ENCODE results near the gene CYS1. TPM values are rescaled to one million over a fixed set of nuclear protein-coding genes. Genes with fewer than 3 reads are reported as not detected.
A peak's percentile ranks its signal among the peaks of the same experiment; 100 is the strongest.

CYS1 gene
- total and polyA plus RNA-seq, 2 donors (not counting 3 experiments of a cell fraction or from before 2014, with no cell fraction given), result not detected

DNA sequence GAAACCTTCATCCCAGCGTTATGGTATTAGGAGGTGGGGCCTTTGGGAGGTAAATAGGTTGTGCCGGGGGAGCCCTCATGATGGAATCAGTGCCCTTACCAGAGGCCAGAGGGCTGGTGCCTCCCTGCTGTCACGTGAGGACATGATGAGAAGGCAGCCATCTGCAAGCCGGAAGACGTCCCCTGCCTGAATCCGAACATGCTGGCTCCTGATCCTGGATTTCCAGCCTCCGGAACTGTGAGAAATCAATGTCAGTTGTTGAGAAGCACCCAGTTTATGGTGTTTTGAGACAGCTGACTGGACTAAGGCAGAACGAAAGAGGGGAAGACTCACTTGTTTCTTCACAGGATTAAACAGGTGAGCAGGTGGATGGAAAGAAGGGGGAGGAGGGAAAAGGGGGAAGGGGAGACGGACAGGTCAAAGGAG, 49.9 kb downstream of the CYS1 start:
- Histone ChIP-seq H3K36me3 (ENCODE audit: control insufficient read depth in 2 of 2, extremely low read depth in 1 of 2, insufficient read depth in 2 of 2, low read length in 2 of 2) (no peaks in the 10 kb centered on the region), H3K27ac (ENCODE audit: insufficient read depth, low read depth, low read length) (no peak overlapping the region), H3K79me2 (ENCODE audit: control insufficient read depth, insufficient read depth, low read length) (no peaks in the 10 kb centered on the region), H3K9ac (replicated peaks; ENCODE audit: extremely low read depth, insufficient read depth, low read length) (no peak overlapping the region), H3K4me3 (replicated peaks in 1 of 3; ENCODE audit: insufficient read depth in 1 of 3, low read depth in 1 of 3, low read length in 3 of 3) (no peak overlapping the region), H4K20me1 (replicated peaks; ENCODE audit: control insufficient read depth, extremely low read depth, insufficient read depth, low read length) (no peaks in the 10 kb centered on the region), H3K9me3 (replicated peaks; ENCODE audit: control insufficient read depth, insufficient read depth, low read length) (no peaks in the 10 kb centered on the region), H3K27me3 (ENCODE audit: control insufficient read depth in 2 of 2, insufficient read depth in 2 of 2, low read length in 2 of 2) (no peaks in the 10 kb centered on the region), H2AFZ (ENCODE audit: low read depth, low read length) (peak overlapping the region; percentile 46), H3K9me1 (replicated peaks; ENCODE audit: control insufficient read depth, extremely low read depth, insufficient read depth, low read length) (no peaks in the 10 kb centered on the region), H3K4me2 (ENCODE audit: insufficient read depth, low read length) (no peak overlapping the region), H3K4me1 (ENCODE audit: control insufficient read depth, extremely low read depth, insufficient read depth, low read length) (peaks cover 7% of the 10 kb centered on the region)
- intact Hi-C loops (cut with micrococcal nuclease), result no loop called here
- dilution Hi-C loops (cut with MboI; ENCODE audit: extremely low pct_ligation_motif_present, low sequenced_read_pairs), result no loop called here
- no peak for DNase-seq (ENCODE audit: low read depth, low spot score)
- ChIA-PET CTCF (interaction anchor here (1.6 to 16.1 kb wide), 3 partner anchors 13 to 217 kb away, joined by 4 to 151 read pairs (median 37); no protein-coding TSS in a partner anchor), POLR2A (no interaction called here)
- no TSS peak for BruUV-seq (replicated peaks)
- no peak for TF ChIP-seq POLR2AphosphoS5 (IDR thresholded peaks at IDR 0.05; ENCODE audit: insufficient read depth, low read depth, low read length)
- no peak for TF ChIP-seq MYC (IDR thresholded peaks at IDR 0.05; ENCODE audit: low read depth, low read length)
- TF ChIP-seq, protein P1, sequence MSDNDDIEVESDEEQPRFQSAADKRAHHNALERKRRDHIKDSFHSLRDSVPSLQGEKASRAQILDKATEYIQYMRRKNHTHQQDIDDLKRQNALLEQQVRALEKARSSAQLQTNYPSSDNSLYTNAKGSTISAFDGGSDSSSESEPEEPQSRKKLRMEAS (IDR thresholded peaks at IDR 0.05; ENCODE audit: insufficient read depth, insufficient read length), result no peak
- no peak for FAIRE-seq

DNA sequence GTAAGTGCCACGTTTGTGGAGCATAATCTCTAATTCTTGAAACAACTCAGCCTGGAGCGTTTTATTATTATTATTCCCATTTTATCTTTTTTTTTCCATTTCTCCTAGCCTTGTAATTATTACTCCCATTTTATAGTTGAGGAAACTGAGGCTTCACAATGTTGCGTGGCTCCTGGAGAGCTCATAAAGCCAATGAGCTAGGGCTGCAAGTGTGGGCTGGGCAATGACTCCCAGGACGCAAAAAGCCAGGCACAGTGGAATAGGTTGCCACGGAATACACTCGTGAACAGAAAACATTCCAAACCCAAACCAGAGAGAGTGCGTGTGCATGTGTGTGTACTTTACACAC, 50.4 kb downstream of the CYS1 start:
- Histone ChIP-seq H3K27ac (ENCODE audit: insufficient read depth, low read depth, low read length) (no peak overlapping the region), H3K4me1 (ENCODE audit: control insufficient read depth, extremely low read depth, insufficient read depth, low read length) (peaks cover 7% of the 10 kb centered on the region), H3K79me2 (ENCODE audit: control insufficient read depth, insufficient read depth, low read length) (no peaks in the 10 kb centered on the region), H3K4me3 (replicated peaks in 1 of 3; ENCODE audit: insufficient read depth in 1 of 3, low read depth in 1 of 3, low read length in 3 of 3) (no peak overlapping the region), H4K20me1 (replicated peaks; ENCODE audit: control insufficient read depth, extremely low read depth, insufficient read depth, low read length) (no peaks in the 10 kb centered on the region), H3K9me1 (replicated peaks; ENCODE audit: control insufficient read depth, extremely low read depth, insufficient read depth, low read length) (no peaks in the 10 kb centered on the region), H2AFZ (ENCODE audit: low read depth, low read length) (peak overlapping the region; percentile 88), H3K9me3 (replicated peaks; ENCODE audit: control insufficient read depth, insufficient read depth, low read length) (no peaks in the 10 kb centered on the region), H3K4me2 (ENCODE audit: insufficient read depth, low read length) (no peak overlapping the region), H3K27me3 (ENCODE audit: control insufficient read depth in 2 of 2, insufficient read depth in 2 of 2, low read length in 2 of 2) (no peaks in the 10 kb centered on the region), H3K9ac (replicated peaks; ENCODE audit: extremely low read depth, insufficient read depth, low read length) (no peak overlapping the region), H3K36me3 (ENCODE audit: control insufficient read depth in 2 of 2, extremely low read depth in 1 of 2, insufficient read depth in 2 of 2, low read length in 2 of 2) (no peaks in the 10 kb centered on the region)
- ChIA-PET POLR2A (no interaction called here), CTCF (interaction anchor here (1.1 to 16.1 kb wide), 5 partner anchors 12 to 259 kb away, joined by 3 to 151 read pairs (median 5); no protein-coding TSS in a partner anchor)
- FAIRE-seq, result no peak
- intact Hi-C loops (cut with micrococcal nuclease) (loop anchor here (5.0 kb wide), 1 partner anchor 218 kb away; no protein-coding TSS in a partner anchor), dilution Hi-C loops (cut with MboI; ENCODE audit: extremely low pct_ligation_motif_present, low sequenced_read_pairs) (no loop called here)
- no peak for DNase-seq (ENCODE audit: low read depth, low spot score)
- BruUV-seq (replicated peaks), result no TSS peak
- TF ChIP-seq FOS (IDR thresholded peaks at IDR 0.05; ENCODE audit: borderline replicate concordance, insufficient read depth, low read length), result no peak
- TF ChIP-seq MYC (IDR thresholded peaks at IDR 0.05; ENCODE audit: low read depth, low read length), result no peak
- no peak for TF ChIP-seq POLR2A (IDR thresholded peaks at IDR 0.05; ENCODE audit: low read depth, low read length)
- TF ChIP-seq, protein P1 (IDR thresholded peaks at IDR 0.05; ENCODE audit: insufficient read depth, insufficient read length), result no peak
- no peak for TF ChIP-seq POLR2AphosphoS5 (IDR thresholded peaks at IDR 0.05; ENCODE audit: insufficient read depth, low read depth, low read length)
- TF ChIP-seq JUN (IDR thresholded peaks at IDR 0.05; ENCODE audit: borderline replicate concordance, insufficient read depth, insufficient read length, low read depth), result no peak
- TF ChIP-seq, protein P2, sequence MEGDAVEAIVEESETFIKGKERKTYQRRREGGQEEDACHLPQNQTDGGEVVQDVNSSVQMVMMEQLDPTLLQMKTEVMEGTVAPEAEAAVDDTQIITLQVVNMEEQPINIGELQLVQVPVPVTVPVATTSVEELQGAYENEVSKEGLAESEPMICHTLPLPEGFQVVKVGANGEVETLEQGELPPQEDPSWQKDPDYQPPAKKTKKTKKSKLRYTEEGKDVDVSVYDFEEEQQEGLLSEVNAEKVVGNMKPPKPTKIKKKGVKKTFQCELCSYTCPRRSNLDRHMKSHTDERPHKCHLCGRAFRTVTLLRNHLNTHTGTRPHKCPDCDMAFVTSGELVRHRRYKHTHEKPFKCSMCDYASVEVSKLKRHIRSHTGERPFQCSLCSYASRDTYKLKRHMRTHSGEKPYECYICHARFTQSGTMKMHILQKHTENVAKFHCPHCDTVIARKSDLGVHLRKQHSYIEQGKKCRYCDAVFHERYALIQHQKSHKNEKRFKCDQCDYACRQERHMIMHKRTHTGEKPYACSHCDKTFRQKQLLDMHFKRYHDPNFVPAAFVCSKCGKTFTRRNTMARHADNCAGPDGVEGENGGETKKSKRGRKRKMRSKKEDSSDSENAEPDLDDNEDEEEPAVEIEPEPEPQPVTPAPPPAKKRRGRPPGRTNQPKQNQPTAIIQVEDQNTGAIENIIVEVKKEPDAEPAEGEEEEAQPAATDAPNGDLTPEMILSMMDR (IDR thresholded peaks at IDR 0.05; ENCODE audit: extremely low read depth in 1 of 2, insufficient read depth in 1 of 2, low read depth in 1 of 2, low read length in 2 of 2), result no peak
- TF ChIP-seq EZH2 (IDR thresholded peaks at IDR 0.05; ENCODE audit: borderline replicate concordance, low read depth, low read length, severe bottlenecking), result no peak
- TF ChIP-seq GATA2 (IDR thresholded peaks at IDR 0.05; ENCODE audit: insufficient read depth, insufficient read length, low read depth, low read length), result no peak

Measured in endothelial cell of umbilical vein (primary cell).